GM13977 (cell line): ENCODE results near the gene SMARCC2.

Experiments
- DNase-seq: peaks from one replicate; pipeline ENCODE4 v3.0.0; 2012; ENCODE audit warnings: low spot score
- in situ Hi-C: fragments of 300-500 bp; cut with MboI; formaldehyde crosslinking; loops from one replicate; pipeline ENCODE4 v1.12.0; 2022; ENCODE audit warnings: low sequenced_read_pairs, low pct_unique_long_range_greater_than_20kb, mixed read lengths, inconsistent platforms; ENCODE audit not compliant: unreplicated experiment
- TF ChIP-seq, protein P1 (sequence below): IDR thresholded peaks from 2 replicates; pipeline ENCODE4 v1.5.1; 2012; ENCODE audit warnings: mild to moderate bottlenecking, control low read depth; ENCODE audit not compliant: insufficient read depth; ENCODE audit errors: extremely low read depth, missing control alignments

SMARCC2 gene

DNA sequence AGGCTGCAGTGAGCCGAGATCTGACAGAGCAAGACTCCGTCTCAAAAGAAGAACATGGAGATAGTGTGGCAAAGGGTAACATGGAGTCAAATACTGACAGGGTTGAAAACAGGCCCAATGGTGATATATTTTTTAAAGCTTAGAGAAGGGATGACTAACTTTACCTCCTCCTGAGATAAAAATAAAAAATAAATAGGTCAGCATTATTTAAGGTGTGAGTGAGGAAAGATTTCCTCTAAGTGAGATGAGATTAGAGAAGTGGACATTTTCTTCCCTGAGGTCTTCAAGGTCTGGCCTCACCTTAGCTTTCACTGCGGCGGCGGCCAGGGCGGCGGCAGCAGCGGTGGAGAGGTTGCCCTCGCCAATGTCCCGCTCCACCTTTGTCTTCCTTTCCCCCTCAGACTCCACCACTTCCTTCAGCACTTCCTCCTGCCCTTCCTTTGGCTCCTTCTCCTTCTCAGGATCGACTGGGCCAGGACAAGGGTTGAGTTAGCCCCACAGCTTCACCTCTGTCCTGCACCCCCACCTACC is 20.0 kb downstream of the SMARCC2 start:
- no peak for DNase-seq
- TF ChIP-seq, protein P1, sequence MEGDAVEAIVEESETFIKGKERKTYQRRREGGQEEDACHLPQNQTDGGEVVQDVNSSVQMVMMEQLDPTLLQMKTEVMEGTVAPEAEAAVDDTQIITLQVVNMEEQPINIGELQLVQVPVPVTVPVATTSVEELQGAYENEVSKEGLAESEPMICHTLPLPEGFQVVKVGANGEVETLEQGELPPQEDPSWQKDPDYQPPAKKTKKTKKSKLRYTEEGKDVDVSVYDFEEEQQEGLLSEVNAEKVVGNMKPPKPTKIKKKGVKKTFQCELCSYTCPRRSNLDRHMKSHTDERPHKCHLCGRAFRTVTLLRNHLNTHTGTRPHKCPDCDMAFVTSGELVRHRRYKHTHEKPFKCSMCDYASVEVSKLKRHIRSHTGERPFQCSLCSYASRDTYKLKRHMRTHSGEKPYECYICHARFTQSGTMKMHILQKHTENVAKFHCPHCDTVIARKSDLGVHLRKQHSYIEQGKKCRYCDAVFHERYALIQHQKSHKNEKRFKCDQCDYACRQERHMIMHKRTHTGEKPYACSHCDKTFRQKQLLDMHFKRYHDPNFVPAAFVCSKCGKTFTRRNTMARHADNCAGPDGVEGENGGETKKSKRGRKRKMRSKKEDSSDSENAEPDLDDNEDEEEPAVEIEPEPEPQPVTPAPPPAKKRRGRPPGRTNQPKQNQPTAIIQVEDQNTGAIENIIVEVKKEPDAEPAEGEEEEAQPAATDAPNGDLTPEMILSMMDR: no peak
- in situ Hi-C loops: no loop called here

DNA sequence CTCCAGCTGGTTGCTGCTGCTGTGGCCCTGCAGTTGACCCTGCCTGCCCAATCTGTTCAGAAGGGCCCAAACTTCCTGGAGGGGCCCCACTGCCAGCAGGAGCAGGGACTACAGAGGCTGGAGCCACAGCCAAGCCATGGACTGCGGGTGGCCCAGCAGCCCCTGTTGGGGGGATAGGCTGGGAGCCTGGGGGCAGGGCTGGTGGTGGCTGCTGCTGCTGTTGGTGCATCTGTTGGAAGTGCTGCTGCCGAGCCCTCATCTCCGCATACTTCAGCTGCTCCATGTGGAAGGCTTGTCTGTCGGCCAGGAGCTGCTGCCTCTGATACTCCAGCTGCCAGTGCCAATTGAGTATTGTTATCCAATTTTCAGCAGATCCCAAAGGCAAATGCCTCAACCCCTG is 23.9 kb downstream of the SMARCC2 start:
- in situ Hi-C loops: no loop called here
- DNase-seq: no peak
- TF ChIP-seq, protein P1: no peak

DNA sequence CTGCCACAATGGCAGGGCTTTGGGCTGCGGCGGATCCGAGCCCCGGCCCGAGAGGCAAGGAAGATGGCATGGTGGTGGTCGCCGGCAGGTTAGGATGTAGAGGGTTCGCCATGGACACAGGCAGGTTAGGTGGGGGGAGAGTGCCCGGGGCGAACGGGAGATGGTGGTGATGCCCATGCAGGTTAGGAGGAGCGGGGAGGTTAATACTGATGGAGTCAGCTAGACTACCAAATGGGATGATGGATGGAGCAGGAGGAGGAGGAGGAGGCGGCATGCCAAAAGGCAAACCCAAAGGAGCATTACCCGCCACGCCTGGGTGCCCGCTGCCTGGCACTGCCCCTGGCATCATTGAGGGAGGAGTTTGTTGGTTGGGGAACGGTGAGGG is 24.9 kb downstream of the SMARCC2 start:
- in situ Hi-C loops: no loop called here
- no peak for DNase-seq
- TF ChIP-seq, protein P1: no peak

DNA sequence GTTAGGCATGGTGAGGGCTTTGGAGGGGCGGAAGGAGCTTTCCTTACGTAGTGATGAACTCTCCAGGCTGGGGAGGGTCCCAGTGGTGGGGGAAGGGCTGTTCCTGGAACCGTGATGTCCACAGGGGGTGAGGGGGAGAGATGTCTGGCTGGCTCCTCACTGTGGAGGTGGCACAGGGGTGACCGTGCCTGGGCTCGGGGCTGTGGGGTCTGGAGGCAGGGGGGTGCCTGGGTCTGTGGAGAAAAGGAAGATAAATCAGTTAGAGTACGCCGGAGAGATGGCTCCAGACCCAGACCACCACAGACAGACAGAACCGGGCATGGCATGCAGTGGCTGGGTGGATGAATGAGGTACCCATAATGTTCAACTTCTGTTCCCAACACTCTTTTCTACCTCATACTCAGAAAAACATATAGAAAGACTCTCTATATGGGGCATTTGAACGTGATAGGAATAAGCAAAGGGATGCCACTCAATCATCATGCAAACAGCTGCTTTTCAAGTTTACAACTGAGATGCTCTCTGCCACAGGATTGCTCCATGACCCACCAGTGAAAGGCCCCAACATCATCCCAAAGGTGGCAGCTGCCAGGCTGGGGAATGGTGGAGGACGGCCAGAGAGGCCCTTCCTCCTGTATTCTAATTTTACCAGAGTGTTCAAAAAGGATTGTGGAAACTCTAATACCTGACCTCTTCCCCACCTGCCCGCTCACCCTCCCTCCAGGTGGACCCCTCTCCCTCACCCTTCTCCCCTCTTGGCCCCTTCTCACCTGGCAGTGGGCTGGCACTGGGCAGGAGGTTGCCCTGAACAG is 25.5 kb downstream of the SMARCC2 start:
- TF ChIP-seq, protein P1: no peak
- in situ Hi-C loops: no loop called here
- no peak for DNase-seq

DNA sequence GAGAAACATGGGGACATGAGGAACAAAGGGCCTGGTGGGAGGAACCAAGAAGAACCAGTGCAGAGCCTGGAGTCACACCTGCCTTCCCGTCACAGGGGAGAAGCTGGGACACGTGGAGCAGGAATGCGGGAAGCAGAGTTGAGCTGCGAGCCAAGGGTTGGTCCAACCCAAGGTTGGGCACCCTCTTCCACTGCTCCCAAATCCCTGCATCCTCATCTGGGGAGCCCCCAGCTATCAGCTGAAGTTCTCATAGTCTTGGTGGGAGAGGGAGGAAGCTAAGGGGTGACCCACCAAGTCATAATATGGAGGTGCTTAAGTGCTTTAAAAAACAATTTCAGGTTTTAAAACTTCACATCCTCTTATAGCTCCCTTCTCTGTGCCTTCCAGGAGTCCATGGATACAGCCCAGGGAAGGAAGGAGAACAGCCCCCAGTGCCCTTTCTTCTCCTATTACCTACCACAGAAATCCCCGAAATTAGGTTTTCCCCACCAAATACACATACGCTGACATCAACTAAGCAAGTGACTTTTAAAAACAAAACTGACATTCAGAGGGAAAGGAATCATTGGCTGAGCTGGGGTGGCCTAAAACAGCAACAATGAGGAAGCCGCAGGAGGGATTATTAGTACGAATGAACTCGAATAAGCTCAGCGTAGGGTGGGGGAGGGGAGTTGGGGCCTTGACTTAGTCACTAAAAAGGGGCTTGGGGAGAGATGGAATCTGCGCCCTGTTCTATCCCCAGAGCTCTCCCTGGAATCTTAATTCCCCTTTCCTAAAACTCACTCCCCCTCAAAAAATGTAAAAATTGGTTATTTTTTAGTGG is 26.6 kb downstream of the SMARCC2 start:
- TF ChIP-seq, protein P1: no peak
- in situ Hi-C loops: no loop called here
- no peak for DNase-seq

DNA sequence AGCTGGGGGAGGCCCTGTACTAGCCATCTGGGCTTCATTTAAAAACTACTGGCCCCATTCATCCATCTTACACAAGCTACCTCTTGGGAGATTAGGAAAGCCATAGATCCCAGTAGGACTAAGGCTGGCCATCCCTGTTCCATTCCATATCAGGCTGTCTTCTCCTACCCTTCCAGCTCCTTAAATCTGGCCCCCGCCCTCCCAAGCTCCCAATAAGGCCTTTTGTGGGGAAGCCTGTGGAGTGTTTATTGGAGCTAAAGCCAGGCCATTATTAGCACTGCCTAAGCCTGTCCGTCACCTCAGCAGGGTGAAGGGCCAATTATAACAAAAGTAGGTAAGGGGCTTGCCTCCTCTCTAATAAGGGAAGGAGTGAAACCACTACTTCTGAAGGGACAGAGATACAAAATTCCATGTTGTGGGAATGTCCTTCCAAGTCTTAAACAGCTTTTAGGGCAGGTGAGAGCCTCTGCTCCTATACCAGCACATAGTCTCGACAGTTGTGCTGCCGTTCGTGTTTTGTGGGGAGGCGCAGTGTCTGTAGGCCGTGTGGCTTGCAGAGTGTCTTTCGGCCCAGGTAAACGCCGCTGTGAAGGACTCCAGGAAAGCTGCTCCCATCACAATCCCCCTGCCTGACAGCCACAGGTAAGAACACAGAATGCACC is 27.5 kb downstream of the SMARCC2 start:
- no peak for DNase-seq
- in situ Hi-C loops: no loop called here
- TF ChIP-seq, protein P1: no peak
